Regular cardiac myocyte (primary cell): ENCODE measurements around the gene OCLN. TPM values are rescaled to one million over a fixed set of nuclear protein-coding genes. Genes with fewer than 3 reads are reported as not detected.

Experiments
- total RNA-seq: library from RNA; depleted of rRNA; stranded (reverse); fragments of >200 nt; gene quantifications from 2 replicates; pipeline ENCODE4 v1.2.3, GENCODE V29; 2014

Gene OCLN
- total RNA-seq = 1.3 and 2.3 TPM in 2 replicates

GRCh38 chr5:69492391-69492922 is at the start of gene OCLN:
Gene OCLN, plus strand, starts transcription at chr5:69492790. Its CDS starts 11,455 bp downstream, at chr5:69504245.

GRCh38 chr5:69559908-69560330 is 67.3 kb downstream of the OCLN start, which contains the start of gene GTF2H2C:
Gene GTF2H2C, plus strand, starts transcription at chr5:69560191. Its CDS starts 4,942 bp downstream, at chr5:69565133.

Other genes with a start within 250 kb of the OCLN start
- gene CCDC125, start 160.0 kb upstream of the OCLN start, total RNA-seq = 2.3 and 4.2 TPM in 2 replicates
- 26.2 and 34.7 TPM in 2 replicates for gene AK6, start 123.3 kb upstream of the OCLN start, total RNA-seq
- 48.5 and 73.6 TPM in 2 replicates for gene TAF9, start 123.3 kb upstream of the OCLN start, total RNA-seq
- gene RAD17, start 123.0 kb upstream of the OCLN start, total RNA-seq = 14.0 and 26.5 TPM in 2 replicates
- gene MARVELD2, start 77.7 kb upstream of the OCLN start, total RNA-seq = 0.38 and 0.56 TPM in 2 replicates
- 37.8 and 48.9 TPM in 2 replicates for gene GTF2H2C, start 67.4 kb downstream of the OCLN start, total RNA-seq